Superior temporal gyrus (tissue), 1 donor: ENCODE data around the gene RAI14.
A peak's percentile ranks its signal among the peaks of the same experiment; 100 is the strongest.

Experiments used
- DNase-seq: peaks from one replicate; pipeline ENCODE4 v3.0.0-alpha.2; 2016; ENCODE audit errors: extremely low spot score

RAI14 gene

DNA sequence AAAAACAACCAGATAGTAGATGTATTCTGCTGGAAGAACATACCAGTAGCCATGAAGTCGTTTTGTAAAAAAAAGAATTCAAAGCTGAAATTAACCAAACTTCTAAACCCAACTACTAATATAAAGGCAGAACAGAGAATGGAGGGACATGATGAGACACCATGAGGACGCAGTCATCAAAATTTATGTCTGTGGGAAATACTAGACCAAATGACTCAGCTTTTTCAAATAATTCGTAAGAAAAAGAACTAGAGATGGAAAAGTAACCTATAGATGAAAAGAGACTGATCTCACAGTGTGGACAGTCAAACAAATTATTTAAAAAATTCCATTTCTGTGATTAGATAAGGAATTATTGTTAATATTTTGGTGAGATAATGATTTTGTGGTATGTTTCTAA lies 193.1 kb downstream of the RAI14 start:
- DNase-seq = no peak

GRCh38 chr5:34854459-34855174 lies 198.5 kb downstream of the RAI14 start:
- DNase-seq = no peak

- DNase-seq = no peak
These were observed 201.0 kb downstream of the RAI14 start for GRCh38 chr5:34857161-34857560.

DNA sequence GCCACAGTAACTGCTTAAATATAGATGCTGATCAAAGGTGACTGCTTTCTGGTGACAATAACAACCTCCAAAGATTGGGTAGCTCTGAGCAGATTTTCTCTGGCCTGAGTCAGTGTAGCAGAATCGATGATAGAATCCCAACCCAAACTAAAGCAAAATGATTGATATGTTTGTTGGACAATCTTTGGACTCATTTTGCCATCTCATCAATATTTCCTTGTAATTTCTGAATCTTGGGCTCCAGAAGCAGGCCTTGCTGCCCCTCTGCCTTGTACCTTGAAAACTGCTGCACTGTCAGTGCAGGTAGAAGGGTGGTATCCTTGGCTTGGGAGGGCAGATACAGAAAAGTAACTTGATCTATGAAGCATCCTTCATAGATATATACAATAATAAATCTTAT lies 201.8 kb downstream of the RAI14 start:
- no peak for DNase-seq

GRCh38 chr5:34858790-34859189 lies 202.7 kb downstream of the RAI14 start:
- no peak for DNase-seq

- DNase-seq = no peak
These were observed 203.1 kb downstream of the RAI14 start for GRCh38 chr5:34859253-34859652.

- no peak for DNase-seq
These were observed 207.8 kb downstream of the RAI14 start for GRCh38 chr5:34863946-34864345.

DNA sequence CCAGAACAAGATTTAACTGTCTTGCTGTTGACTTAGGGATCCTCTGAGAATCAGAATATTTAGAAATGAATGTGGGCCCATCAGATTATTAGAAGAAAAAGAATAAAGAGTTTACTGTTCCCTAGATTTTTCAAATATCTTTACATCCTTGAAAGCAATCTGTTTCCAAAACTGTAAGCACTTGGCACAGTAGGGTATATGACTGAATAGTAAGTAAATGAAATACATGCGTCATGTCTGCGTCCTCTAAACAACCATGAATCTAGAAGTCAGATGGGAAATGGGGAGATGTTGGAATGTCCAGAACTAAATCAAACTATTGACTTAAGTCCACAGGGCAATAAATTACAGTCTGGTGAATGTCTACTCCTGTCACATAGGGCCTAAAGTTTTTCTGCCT lies 209.0 kb downstream of the RAI14 start:
- no peak for DNase-seq

DNA sequence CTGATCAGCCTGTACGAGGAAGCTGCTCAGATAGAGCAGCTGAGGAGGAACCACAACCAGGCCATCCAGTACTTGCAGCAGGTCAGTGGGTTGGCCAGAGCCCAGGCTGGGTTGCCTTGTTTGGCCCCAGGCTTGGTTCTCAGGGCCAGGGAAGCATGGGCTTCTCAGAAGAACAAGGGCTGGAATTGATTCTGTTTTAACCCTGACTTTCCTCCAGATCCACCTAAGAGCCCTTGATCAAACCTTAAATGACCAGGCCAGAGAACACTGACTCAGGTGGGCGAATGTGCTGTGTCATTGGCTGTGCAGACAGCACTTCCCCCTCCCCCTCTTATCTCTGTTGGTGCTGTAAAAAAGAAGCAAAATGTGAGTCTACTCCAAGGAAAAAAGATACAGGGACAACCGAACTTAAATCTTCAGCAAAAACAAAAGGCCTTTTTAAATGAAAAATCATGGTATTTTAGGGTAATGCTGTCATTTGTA lies 210.9 kb downstream of the RAI14 start:
- DNase-seq = no peak

- DNase-seq = peak; percentile 57
These were observed 211.5 kb downstream of the RAI14 start for GRCh38 chr5:34867660-34868059.

DNA sequence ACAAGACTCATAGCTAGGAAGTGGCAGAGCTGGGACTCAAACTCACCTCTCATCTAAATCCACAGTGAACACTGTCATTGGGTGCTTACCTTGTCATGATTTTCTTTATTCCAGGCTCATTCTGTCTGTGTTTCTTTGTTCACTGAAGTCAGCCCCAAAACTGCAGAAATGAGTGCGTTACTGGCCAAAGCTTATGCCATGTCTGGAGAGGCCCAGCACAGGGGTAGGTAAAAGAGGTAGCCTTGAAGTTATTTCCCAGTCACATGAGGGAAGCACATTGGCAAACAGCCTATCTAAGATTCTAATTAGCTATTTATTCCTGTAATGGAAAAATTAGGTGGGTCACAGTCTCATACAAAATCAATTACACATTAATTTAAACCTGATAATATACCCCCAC lies 212.7 kb downstream of the RAI14 start:
- no peak for DNase-seq

- peak; percentile 87 for DNase-seq
These were observed 213.1 kb downstream of the RAI14 start for GRCh38 chr5:34869256-34869655.

GRCh38 chr5:34870382-34870781 lies 214.3 kb downstream of the RAI14 start:
- DNase-seq = no peak

- DNase-seq = no peak
These were observed 220.1 kb downstream of the RAI14 start for GRCh38 chr5:34876275-34876674.

DNA sequence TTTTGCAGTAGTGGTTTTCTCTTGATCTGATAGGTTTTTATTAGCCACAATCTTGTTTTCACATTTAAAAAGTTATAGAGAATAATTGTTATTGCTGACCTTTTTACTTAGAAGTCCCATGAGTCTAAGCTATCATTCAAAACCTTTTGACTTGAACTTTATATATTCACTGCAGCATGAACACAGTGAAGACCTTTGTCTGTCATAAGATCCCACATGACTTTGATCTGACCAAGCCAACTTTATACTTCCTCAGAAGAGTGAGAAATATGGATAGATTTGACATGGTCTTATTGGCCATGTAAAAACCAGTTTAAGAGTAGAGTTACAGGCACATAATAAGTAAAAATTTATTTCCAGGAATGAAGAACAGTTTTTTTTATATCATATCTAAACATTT lies 225.1 kb downstream of the RAI14 start:
- DNase-seq = no peak
